Omental fat pad (tissue), 4 donors: ENCODE results near the gene GARIN3. TPM values are rescaled to one million over a fixed set of nuclear protein-coding genes. Genes with fewer than 3 reads are reported as not detected.

Experiments used
- ATAC-seq: fragments of 150-250 bp; one replicate; pipeline ENCODE4 v1.9.1; 2016; ENCODE audit warnings: mild to moderate bottlenecking, moderate library complexity; ENCODE audit not compliant: low FRiP score
- DNase-seq: peaks from one replicate; pipeline ENCODE4 v3.0.0-alpha.2; 2019; ENCODE audit warnings: low spot score
- CTCF ChIP-seq, 3 donors: fragments of 450-650 bp; IDR thresholded peaks; one replicate each; pipeline ENCODE4 v1.5.1; 2016 to 2017; ENCODE audit warnings: antibody characterized with exemption in 3 of 3, mild to moderate bottlenecking in 3 of 3, moderate library complexity in 2 of 3
- total RNA-seq, 4 donors: library from RNA; depleted of rRNA; stranded (reverse); fragments of >200 nt; gene quantifications; one replicate each; pipeline ENCODE4 v1.1.0, GENCODE V29; 2016

GARIN3 gene
- total RNA-seq, 4 donors from 2014 or later = not detected

GRCh38 chr5:157168286-157168685 lies 2.2 kb upstream of the GARIN3 start:
- no peak for TF ChIP-seq CTCF (IDR thresholded peaks at IDR 0.05)
- no peak for DNase-seq
- ATAC-seq = no peak

- no peak for DNase-seq
- no peak for TF ChIP-seq CTCF (IDR thresholded peaks at IDR 0.05)
- ATAC-seq = no peak
Measured at GRCh38 chr5:157167214-157167621, 1.2 kb upstream of the GARIN3 start.

- DNase-seq = no peak
- no peak for TF ChIP-seq CTCF (IDR thresholded peaks at IDR 0.05)
- no peak for ATAC-seq
Measured at GRCh38 chr5:157165668-157166067, 396 bp downstream of the GARIN3 start.

- ATAC-seq = no peak
- TF ChIP-seq CTCF (IDR thresholded peaks at IDR 0.05) = no peak
Measured at GRCh38 chr5:157165261-157165660, 803 bp downstream of the GARIN3 start.

GRCh38 chr5:157164521-157164920 lies 1.5 kb downstream of the GARIN3 start:
- DNase-seq = no peak
- ATAC-seq = no peak
- no peak for TF ChIP-seq CTCF (IDR thresholded peaks at IDR 0.05)

More at GRCh38 chr5:157165261-157165660, 803 bp downstream of the GARIN3 start:
- DNase-seq = no peak

- no peak for DNase-seq
- ATAC-seq = no peak
Measured at GRCh38 chr5:157162919-157163510, 3.0 kb downstream of the GARIN3 start.

More at GRCh38 chr5:157162919-157163510, 3.0 kb downstream of the GARIN3 start:
- no peak for TF ChIP-seq CTCF (IDR thresholded peaks at IDR 0.05)
